ENCODE results near the gene CHRDL2.

DNA sequence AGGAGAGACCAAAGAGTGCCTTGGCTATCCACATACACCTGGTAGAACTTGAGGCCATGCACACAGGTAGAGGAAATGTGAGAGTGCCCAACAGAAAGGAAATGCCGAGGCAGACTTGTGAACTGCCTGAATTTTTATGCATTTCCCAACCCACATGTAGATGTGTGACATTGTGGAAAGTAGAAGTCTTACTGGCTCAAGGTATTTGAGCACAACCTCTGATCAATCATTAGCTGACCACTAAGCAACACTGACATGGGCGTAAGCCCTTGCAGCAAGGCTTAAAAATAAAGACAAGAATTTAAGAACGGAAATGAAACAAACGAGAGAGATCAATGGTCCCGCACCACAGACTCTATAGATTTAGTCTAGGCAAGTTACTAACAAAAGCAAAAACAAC, 76.2 kb downstream of the CHRDL2 start:
- no peak for TF ChIP-seq EP300 (IDR thresholded peaks at IDR 0.05)
- TF ChIP-seq, protein P1, sequence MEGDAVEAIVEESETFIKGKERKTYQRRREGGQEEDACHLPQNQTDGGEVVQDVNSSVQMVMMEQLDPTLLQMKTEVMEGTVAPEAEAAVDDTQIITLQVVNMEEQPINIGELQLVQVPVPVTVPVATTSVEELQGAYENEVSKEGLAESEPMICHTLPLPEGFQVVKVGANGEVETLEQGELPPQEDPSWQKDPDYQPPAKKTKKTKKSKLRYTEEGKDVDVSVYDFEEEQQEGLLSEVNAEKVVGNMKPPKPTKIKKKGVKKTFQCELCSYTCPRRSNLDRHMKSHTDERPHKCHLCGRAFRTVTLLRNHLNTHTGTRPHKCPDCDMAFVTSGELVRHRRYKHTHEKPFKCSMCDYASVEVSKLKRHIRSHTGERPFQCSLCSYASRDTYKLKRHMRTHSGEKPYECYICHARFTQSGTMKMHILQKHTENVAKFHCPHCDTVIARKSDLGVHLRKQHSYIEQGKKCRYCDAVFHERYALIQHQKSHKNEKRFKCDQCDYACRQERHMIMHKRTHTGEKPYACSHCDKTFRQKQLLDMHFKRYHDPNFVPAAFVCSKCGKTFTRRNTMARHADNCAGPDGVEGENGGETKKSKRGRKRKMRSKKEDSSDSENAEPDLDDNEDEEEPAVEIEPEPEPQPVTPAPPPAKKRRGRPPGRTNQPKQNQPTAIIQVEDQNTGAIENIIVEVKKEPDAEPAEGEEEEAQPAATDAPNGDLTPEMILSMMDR (IDR thresholded peaks at IDR 0.05), result no peak
- no peak for TF ChIP-seq NR3C1 (IDR thresholded peaks at IDR 0.05)
- TF ChIP-seq BCL3 (IDR thresholded peaks at IDR 0.05), result no peak
- TF ChIP-seq MAZ (IDR thresholded peaks at IDR 0.05; ENCODE audit: borderline replicate concordance, low read depth, low read length), result no peak
- TF ChIP-seq MAFK (IDR thresholded peaks at IDR 0.05; ENCODE audit: partially characterized antibody), result no peak
- TF ChIP-seq FOSL2 (IDR thresholded peaks at IDR 0.05), result no peak
- no peak for TF ChIP-seq FOSL2 (CRISPR knock-in tag; IDR thresholded peaks at IDR 0.05)
- TF ChIP-seq POLR2A (IDR thresholded peaks at IDR 0.05; ENCODE audit: low read length), result no peak
- no peak for TF ChIP-seq HDAC2 (IDR thresholded peaks at IDR 0.05)
- no peak for TF ChIP-seq CHD2 (IDR thresholded peaks at IDR 0.05; ENCODE audit: low read length, partially characterized antibody)
- TF ChIP-seq SMC3 (IDR thresholded peaks at IDR 0.05), result no peak
- TF ChIP-seq, protein P2, sequence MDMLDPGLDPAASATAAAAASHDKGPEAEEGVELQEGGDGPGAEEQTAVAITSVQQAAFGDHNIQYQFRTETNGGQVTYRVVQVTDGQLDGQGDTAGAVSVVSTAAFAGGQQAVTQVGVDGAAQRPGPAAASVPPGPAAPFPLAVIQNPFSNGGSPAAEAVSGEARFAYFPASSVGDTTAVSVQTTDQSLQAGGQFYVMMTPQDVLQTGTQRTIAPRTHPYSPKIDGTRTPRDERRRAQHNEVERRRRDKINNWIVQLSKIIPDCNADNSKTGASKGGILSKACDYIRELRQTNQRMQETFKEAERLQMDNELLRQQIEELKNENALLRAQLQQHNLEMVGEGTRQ (IDR thresholded peaks at IDR 0.05), result no peak
- TF ChIP-seq NFE2L2 (conservative IDR thresholded peaks at IDR 0.05; ENCODE audit: low read length), result no peak

Measured in A549 (cell line).